GM12878 (cell line): ENCODE data around the gene DNAAF3. TPM values are rescaled to one million over a fixed set of nuclear protein-coding genes. Genes with fewer than 3 reads are reported as not detected.

Experiments used
- ASH2L ChIP-seq: fragments of 300-600, 200-600 bp; sonication (generic); IDR thresholded peaks from 2 replicates; pipeline ENCODE4 v1.6.1; 2017; ENCODE audit warnings: low read depth, mild to moderate bottlenecking, borderline replicate concordance
- CREB1 ChIP-seq: IDR thresholded peaks from 2 replicates; pipeline ENCODE4 v1.6.1; 2012; ENCODE audit warnings: low read depth, mild to moderate bottlenecking, inconsistent platforms
- CUX1 ChIP-seq: IDR thresholded peaks from 2 replicates; pipeline ENCODE4 v1.6.1; 2012; ENCODE audit warnings: improper control_type of control experiment, low read depth, low read length; ENCODE audit not compliant: insufficient replicate concordance
- E2F4 ChIP-seq: IDR thresholded peaks from 2 replicates; pipeline ENCODE4 v1.6.1; 2012; ENCODE audit warnings: low read depth, low read length, improper control_type of control experiment
- E2F8 ChIP-seq: fragments of 450-650 bp; IDR thresholded peaks from 2 replicates; pipeline ENCODE4 v1.6.1; 2018; ENCODE audit warnings: mild to moderate bottlenecking, low read depth, moderate library complexity; ENCODE audit not compliant: partially characterized antibody
- EP300 ChIP-seq, 2 experiments: fragments of 150-350 bp in 1 of 2; IDR thresholded peaks; 2 replicates each; pipeline ENCODE4 v1.6.1; 2011 to 2012; ENCODE audit warnings: low read depth in 2 of 2, low read length in 2 of 2, borderline replicate concordance in 1 of 2, improper control_type of control experiment in 1 of 2, inconsistent platforms in 1 of 2; ENCODE audit not compliant: control insufficient read depth in 1 of 2
- JUND ChIP-seq: IDR thresholded peaks from 2 replicates; pipeline ENCODE4 v1.6.1; 2012; ENCODE audit warnings: low read depth, mild to moderate bottlenecking, low read length, improper control_type of control experiment, moderate library complexity
- KLF5 ChIP-seq: fragments of 450-650 bp; IDR thresholded peaks from 2 replicates; pipeline ENCODE4 v1.6.1; 2014; ENCODE audit warnings: mild to moderate bottlenecking; ENCODE audit not compliant: partially characterized antibody
- NFYB ChIP-seq: IDR thresholded peaks from 2 replicates; pipeline ENCODE4 v1.6.1; 2011; ENCODE audit warnings: low read depth, mild to moderate bottlenecking, low read length, improper control_type of control experiment, moderate library complexity; ENCODE audit not compliant: insufficient read depth
- NR2C1 ChIP-seq: fragments of 450-650 bp; IDR thresholded peaks from 2 replicates; pipeline ENCODE4 v1.6.1; 2017; ENCODE audit warnings: antibody characterized with exemption, mild to moderate bottlenecking, moderate library complexity
- NR2F1 ChIP-seq: fragments of 450-650 bp; conservative IDR thresholded peaks from 2 replicates; pipeline ENCODE4 v1.6.1; 2017; ENCODE audit warnings: mild to moderate bottlenecking
- SP1 ChIP-seq: IDR thresholded peaks from one replicate; pipeline ENCODE4 v1.6.1; 2011; ENCODE audit warnings: low read depth, low read length
- SREBF1 ChIP-seq: IDR thresholded peaks from 2 replicates; pipeline ENCODE4 v1.6.1; 2012; ENCODE audit warnings: mild to moderate bottlenecking, low read length
- STAT3 ChIP-seq: IDR thresholded peaks from 2 replicates; pipeline ENCODE4 v1.6.1; 2011; ENCODE audit warnings: low read depth, low read length, improper control_type of control experiment
- SUZ12 ChIP-seq: fragments of 200-600 bp; sonication (generic); IDR thresholded peaks from one replicate; pipeline ENCODE4 v1.6.1; 2018; ENCODE audit warnings: antibody characterized with exemption, mild to moderate bottlenecking; ENCODE audit not compliant: unreplicated experiment
- YBX1 ChIP-seq: fragments of 450-650 bp; IDR thresholded peaks from 2 replicates; pipeline ENCODE4 v1.6.1; 2016; ENCODE audit warnings: antibody characterized with exemption
- ZBTB40 ChIP-seq: fragments of 450-650 bp; IDR thresholded peaks from 2 replicates; pipeline ENCODE4 v1.6.1; 2016; ENCODE audit warnings: mild to moderate bottlenecking, moderate library complexity, borderline replicate concordance
- polyA plus RNA-seq, 11 experiments: library from polyadenylated mRNA; depleted of rRNA in 4 of 11; unstranded in 6 of 11; stranded (reverse) in 5 of 11; fragments of >200 nt; fragmentation: Nextera tagmentation in 4 of 11; fragmentation: Illumina TruSeq in 1 of 11; extraction: Ambion mirVana in 4 of 11; extraction: Trizol in 1 of 11; gene quantifications; 1 replicate in 1 of 11; 2 replicates in 10 of 11; pipeline versions ENCODE4 v1.2.1 to v1.2.3, GENCODE V29; 2011 to 2016; ENCODE audit warnings: inconsistent platforms in 2 of 11, missing spikeins in 2 of 11, low read depth in 1 of 11
- total RNA-seq, 4 experiments: library from RNA; depleted of rRNA in 3 of 4; stranded (reverse); fragments of >200 nt in 3 of 4; fragmentation: Illumina TruSeq in 1 of 4; extraction: Trizol in 1 of 4; gene quantifications; 2 replicates each; pipeline versions ENCODE4 v1.2.1 to v1.2.3, GENCODE V29; 2013 to 2021

The DNAAF3 gene
- total and polyA plus RNA-seq, 10 of the 15 experiments (the other 5 are each of a cell fraction or from before 2014, with no cell fraction given): not detected

GRCh38 chr19:55137915-55138314 lies 28.5 kb downstream of the DNAAF3 start (continued):
- TF ChIP-seq KLF5 (no peak), NR2C1 (no peak), ASH2L (no peak), E2F8 (no peak), YBX1 (no peak), EP300 (IDR thresholded peaks at IDR 0.05; ENCODE audit: borderline replicate concordance in 1 of 2, control insufficient read depth in 1 of 2, low read depth in 2 of 2, low read length in 2 of 2) (no peak), E2F4 (no peak), CREB1 (no peak), STAT3 (no peak), NFYB (no peak), ZBTB40 (no peak), CUX1 (no peak), SP1 (no peak), SUZ12 (no peak), SREBF1 (no peak), JUND (no peak), NR2F1 (no peak)
